Esophagus muscularis mucosa (tissue), 4 donors: Measurements from ENCODE around the gene RNLS.

Source experiments
- EP300 ChIP-seq: sonication (generic); formaldehyde crosslinking; IDR thresholded peaks from one replicate; pipeline ENCODE4 v1.6.1; 2017; ENCODE audit warnings: antibody characterized with exemption
- POLR2A ChIP-seq: fragments of 450-650 bp; IDR thresholded peaks from one replicate; pipeline ENCODE4 v1.6.1; 2017; ENCODE audit warnings: antibody characterized with exemption, moderate library complexity, mild to moderate bottlenecking, low read depth
- POLR2AphosphoS5 ChIP-seq, 2 donors: sonication (generic); formaldehyde crosslinking; IDR thresholded peaks; one replicate each; pipeline ENCODE4 v1.6.1; 2017; ENCODE audit warnings: antibody characterized with exemption in 2 of 2
- TF ChIP-seq, protein P1 (sequence below), 3 experiments: fragments of 200-600 bp in 2 of 3; fragments of 450-650 bp in 1 of 3; sonication (generic) in 2 of 3; IDR thresholded peaks; one replicate each; pipeline ENCODE4 v1.5.1; 2017 to 2019; ENCODE audit warnings: antibody characterized with exemption in 3 of 3, mild to moderate bottlenecking in 2 of 3, moderate library complexity in 1 of 3

DNA sequence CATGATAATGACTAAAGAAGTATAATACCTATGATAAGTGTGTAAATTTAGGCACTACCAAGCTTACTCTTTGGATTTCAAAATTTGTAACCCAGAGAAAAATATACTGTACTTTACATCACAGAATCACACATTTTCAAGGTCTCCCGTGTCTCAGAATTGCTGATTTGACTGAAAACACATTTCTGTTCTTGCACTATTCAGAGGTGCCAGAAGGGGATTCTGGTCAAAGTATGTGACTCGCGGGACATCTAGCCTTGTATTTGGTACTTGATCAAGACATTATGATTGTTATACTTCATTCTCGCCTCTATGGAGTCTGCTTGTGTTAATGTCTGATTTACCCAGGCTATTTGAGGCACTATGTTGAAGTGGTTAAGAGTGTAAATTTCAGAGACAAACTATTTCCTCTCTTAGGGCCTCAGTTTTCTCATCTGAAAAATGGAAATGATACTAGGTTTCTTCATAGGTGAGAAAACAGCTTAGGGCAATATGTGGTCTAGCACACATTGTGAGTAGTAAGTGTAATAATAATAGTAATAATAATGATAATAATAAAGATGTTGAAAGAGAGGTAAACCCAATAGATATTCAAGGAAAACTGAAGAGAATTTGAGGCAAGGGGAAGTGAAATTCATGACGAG is 320.4 kb downstream of the RNLS start:
- TF ChIP-seq POLR2AphosphoS5 (IDR thresholded peaks at IDR 0.05) (no peak), EP300 (no peak), POLR2A (no peak)
- TF ChIP-seq, protein P1, sequence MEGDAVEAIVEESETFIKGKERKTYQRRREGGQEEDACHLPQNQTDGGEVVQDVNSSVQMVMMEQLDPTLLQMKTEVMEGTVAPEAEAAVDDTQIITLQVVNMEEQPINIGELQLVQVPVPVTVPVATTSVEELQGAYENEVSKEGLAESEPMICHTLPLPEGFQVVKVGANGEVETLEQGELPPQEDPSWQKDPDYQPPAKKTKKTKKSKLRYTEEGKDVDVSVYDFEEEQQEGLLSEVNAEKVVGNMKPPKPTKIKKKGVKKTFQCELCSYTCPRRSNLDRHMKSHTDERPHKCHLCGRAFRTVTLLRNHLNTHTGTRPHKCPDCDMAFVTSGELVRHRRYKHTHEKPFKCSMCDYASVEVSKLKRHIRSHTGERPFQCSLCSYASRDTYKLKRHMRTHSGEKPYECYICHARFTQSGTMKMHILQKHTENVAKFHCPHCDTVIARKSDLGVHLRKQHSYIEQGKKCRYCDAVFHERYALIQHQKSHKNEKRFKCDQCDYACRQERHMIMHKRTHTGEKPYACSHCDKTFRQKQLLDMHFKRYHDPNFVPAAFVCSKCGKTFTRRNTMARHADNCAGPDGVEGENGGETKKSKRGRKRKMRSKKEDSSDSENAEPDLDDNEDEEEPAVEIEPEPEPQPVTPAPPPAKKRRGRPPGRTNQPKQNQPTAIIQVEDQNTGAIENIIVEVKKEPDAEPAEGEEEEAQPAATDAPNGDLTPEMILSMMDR (IDR thresholded peaks at IDR 0.05), result no peak
